ENCODE measurements around the gene TRPT1.

The TRPT1 gene, protein sequence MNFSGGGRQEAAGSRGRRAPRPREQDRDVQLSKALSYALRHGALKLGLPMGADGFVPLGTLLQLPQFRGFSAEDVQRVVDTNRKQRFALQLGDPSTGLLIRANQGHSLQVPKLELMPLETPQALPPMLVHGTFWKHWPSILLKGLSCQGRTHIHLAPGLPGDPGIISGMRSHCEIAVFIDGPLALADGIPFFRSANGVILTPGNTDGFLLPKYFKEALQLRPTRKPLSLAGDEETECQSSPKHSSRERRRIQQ

DNA sequence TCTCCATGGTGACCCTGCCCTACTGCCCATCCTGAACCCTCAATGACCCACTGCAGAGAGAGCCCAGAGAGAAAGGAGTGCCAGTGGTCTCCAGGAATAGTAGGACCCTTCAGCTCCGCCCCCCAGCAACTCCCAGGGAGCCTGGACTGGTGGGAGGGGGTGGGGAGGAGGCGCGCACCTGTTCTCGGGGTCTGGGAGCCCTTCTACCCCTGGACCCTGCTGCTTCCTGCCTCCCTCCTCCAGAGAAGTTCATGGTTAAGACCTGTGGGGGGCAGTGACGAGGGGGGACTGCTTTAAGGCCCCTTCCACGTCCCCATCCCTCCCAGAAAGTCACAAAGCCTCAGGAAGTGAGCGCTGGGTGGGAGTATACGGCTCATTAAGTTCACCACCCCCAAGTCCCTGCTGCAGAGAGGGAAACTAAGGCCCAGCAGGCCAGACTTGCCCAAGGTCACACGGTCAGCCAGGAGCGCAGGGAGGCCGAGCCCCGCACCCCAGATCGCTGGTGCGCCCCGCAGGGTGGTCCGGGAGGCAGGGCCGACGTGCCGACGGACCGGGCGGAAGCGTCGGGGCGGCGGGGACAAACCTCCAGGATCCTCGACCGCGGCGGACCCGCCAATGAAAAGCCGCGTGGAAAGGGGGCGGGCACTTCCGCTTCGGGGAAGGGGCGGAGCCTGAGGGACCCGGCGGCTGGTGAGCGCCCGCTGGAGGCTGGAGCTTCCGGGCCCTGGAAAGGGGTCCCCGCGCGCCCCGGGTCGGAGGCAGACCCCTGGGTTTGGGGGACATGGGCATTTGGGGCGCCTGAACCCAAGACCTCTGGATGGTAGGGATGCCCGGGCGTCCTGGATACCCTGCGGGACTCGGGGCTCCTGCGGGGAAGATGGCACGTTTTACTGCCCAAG is at the start of gene TRPT1, which contains the start of gene NUDT22:
TSS of gene TRPT1 (minus strand) at position 579 of the 899 bp plus-strand sequence. CDS start at position 253, 326 bp downstream.
TSS of gene NUDT22 (plus strand) at position 667 of the 899 bp plus-strand sequence. CDS start 379 bp downstream, outside the sequence.
- Histone ChIP-seq H3K27ac (ENCODE audit: low read depth, low read length) (peak within 1 kb of the TSS; percentile 82), H3K4me3 (ENCODE audit: low read length) (peak within 1 kb of the TSS; percentile 85), H4K20me1 (ENCODE audit: control insufficient read depth, insufficient read depth, low read depth, low read length) (no peaks in the 10 kb centered on the region), H3K27me3 (ENCODE audit: control insufficient read depth, low read length) (no peaks in the 10 kb centered on the region), H3F3A (ENCODE audit: control insufficient read depth, insufficient read depth) (peaks cover 22% of the 10 kb centered on the region), H3K4me1 (ENCODE audit: control insufficient read depth, low read length) (peaks cover 61% of the 10 kb centered on the region), H3K36me3 (ENCODE audit: control insufficient read depth, low read length) (peaks cover 44% of the 10 kb centered on the region), H3K79me2 (ENCODE audit: control insufficient read depth, low read length) (peaks cover 36% of the 10 kb centered on the region), H3K9me2 (replicated peaks; ENCODE audit: control insufficient read depth, low read length) (no peaks in the 10 kb centered on the region), H3K4me2 (ENCODE audit: low read length) (peak within 1 kb of the TSS; percentile 99), H3K9me3 (ENCODE audit: control insufficient read depth, insufficient read depth, low read length) (no peaks in the 10 kb centered on the region)
- TF ChIP-seq EZH2phosphoT487 (IDR thresholded peaks at IDR 0.05; ENCODE audit: borderline replicate concordance, low read length): no peak
- TF ChIP-seq, protein P1, sequence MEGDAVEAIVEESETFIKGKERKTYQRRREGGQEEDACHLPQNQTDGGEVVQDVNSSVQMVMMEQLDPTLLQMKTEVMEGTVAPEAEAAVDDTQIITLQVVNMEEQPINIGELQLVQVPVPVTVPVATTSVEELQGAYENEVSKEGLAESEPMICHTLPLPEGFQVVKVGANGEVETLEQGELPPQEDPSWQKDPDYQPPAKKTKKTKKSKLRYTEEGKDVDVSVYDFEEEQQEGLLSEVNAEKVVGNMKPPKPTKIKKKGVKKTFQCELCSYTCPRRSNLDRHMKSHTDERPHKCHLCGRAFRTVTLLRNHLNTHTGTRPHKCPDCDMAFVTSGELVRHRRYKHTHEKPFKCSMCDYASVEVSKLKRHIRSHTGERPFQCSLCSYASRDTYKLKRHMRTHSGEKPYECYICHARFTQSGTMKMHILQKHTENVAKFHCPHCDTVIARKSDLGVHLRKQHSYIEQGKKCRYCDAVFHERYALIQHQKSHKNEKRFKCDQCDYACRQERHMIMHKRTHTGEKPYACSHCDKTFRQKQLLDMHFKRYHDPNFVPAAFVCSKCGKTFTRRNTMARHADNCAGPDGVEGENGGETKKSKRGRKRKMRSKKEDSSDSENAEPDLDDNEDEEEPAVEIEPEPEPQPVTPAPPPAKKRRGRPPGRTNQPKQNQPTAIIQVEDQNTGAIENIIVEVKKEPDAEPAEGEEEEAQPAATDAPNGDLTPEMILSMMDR (IDR thresholded peaks at IDR 0.05; ENCODE audit: low read depth, low read length, poor library complexity, severe bottlenecking): peak; percentile 68

DNA sequence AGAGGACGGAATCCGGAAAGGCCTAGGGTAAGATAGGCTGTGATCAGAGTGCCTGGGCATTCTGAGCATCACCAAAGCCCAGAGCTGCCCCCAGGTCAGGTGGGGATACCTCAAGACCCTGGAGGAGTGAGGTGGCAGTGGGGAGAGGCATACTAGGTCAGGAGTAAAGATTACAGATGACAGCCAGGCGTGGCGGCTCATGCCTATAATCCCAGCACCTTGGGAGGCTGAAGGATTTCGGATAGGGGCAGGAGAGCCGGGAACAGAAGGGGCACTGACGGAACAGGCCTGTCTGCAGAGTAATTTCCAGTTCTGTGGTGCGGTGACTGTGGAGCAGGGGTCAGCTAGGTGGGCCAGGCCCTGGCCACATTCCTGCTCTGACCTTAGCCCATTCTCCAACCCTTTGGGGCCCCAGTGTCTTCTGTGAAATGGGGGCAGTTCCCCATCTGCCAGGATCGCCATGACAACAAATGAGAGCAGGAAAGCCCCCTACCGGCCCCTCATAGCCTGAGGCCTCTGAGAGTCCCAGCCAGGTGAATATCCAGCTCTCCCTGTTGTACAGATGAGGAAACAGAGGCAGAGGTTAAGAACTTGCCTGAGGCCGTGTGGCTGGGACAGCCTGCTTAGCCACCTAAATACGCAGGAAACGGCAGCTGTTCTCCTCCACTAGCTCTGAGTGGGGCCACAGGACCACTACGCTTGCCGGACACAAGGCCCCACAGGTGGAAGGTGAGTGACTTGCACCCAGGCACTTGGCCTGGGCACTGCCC is 49.2 kb upstream of the TRPT1 start:
- no peak overlapping the region for H3K4me3 ChIP-seq (ENCODE audit: low read length)
- no peaks in the 10 kb centered on the region for H4K20me1 ChIP-seq (ENCODE audit: control insufficient read depth, insufficient read depth, low read depth, low read length)
- H3K79me2 ChIP-seq (ENCODE audit: control insufficient read depth, low read length): peaks cover 19% of the 10 kb centered on the region
- H3K9me2 ChIP-seq (replicated peaks; ENCODE audit: control insufficient read depth, low read length): no peaks in the 10 kb centered on the region
- no peak overlapping the region for H3K27ac ChIP-seq (ENCODE audit: low read depth, low read length)
- no peaks in the 10 kb centered on the region for H3K9me3 ChIP-seq (ENCODE audit: control insufficient read depth, insufficient read depth, low read length)
- H3K27me3 ChIP-seq (ENCODE audit: control insufficient read depth, low read length): no peaks in the 10 kb centered on the region
- H3F3A ChIP-seq (ENCODE audit: control insufficient read depth, insufficient read depth): peaks cover 8% of the 10 kb centered on the region
- H3K4me1 ChIP-seq (ENCODE audit: control insufficient read depth, low read length): peaks cover 11% of the 10 kb centered on the region
- H3K4me2 ChIP-seq (ENCODE audit: low read length): no peak overlapping the region
- peaks cover 23% of the 10 kb centered on the region for H3K36me3 ChIP-seq (ENCODE audit: control insufficient read depth, low read length)
- TF ChIP-seq EZH2phosphoT487 (IDR thresholded peaks at IDR 0.05; ENCODE audit: borderline replicate concordance, low read length): no peak
- TF ChIP-seq, protein P1 (IDR thresholded peaks at IDR 0.05; ENCODE audit: low read depth, low read length, poor library complexity, severe bottlenecking): no peak

DNA sequence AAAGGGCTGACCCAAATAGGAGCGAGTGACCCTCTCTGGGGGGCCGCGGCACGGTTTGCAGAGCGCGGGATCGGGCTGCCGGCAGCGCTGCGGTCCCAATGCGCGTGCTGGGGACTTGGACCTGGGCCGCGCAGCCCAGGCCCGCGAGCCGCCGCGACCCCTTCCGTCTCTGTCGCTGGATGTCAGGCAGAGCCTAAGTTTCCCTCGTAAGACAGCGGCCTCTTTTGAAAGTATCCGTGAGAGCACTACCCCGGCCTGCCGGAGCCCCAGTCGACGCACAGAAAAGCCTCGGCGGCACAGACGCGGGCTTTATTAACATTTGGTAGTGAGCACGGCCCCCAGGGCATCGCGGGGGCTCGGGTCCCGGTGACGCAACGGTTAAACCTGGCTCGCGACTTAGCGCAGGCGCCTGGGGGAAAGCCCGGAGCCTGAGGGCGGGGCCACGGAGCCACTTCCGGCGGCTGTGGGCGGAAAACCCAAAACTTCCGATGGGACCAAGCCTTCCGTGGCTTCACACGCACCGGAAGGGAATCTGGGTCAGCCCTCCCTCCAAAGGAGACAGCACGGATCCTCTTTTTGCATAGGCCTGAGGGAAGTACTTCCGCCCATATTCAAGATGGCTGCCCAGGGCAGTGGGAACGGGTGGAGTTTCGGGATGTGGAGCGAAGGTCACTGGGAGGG is 43.7 kb upstream of the TRPT1 start:
- Histone ChIP-seq H4K20me1 (ENCODE audit: control insufficient read depth, insufficient read depth, low read depth, low read length) (no peaks in the 10 kb centered on the region), H3K27me3 (ENCODE audit: control insufficient read depth, low read length) (no peaks in the 10 kb centered on the region), H3K27ac (ENCODE audit: low read depth, low read length) (peak overlapping the region; percentile 90), H3K4me1 (ENCODE audit: control insufficient read depth, low read length) (peaks cover 26% of the 10 kb centered on the region), H3K9me3 (ENCODE audit: control insufficient read depth, insufficient read depth, low read length) (no peaks in the 10 kb centered on the region), H3F3A (ENCODE audit: control insufficient read depth, insufficient read depth) (peaks cover 12% of the 10 kb centered on the region), H3K79me2 (ENCODE audit: control insufficient read depth, low read length) (peaks cover 30% of the 10 kb centered on the region), H3K4me2 (ENCODE audit: low read length) (peak overlapping the region; percentile 100), H3K9me2 (replicated peaks; ENCODE audit: control insufficient read depth, low read length) (no peaks in the 10 kb centered on the region), H3K36me3 (ENCODE audit: control insufficient read depth, low read length) (peaks cover 29% of the 10 kb centered on the region), H3K4me3 (ENCODE audit: low read length) (peak overlapping the region; percentile 90)
- no peak for TF ChIP-seq EZH2phosphoT487 (IDR thresholded peaks at IDR 0.05; ENCODE audit: borderline replicate concordance, low read length)
- TF ChIP-seq, protein P1 (IDR thresholded peaks at IDR 0.05; ENCODE audit: low read depth, low read length, poor library complexity, severe bottlenecking): peak; percentile 19
